Upper lobe of left lung (tissue), 4 donors: Measurements from ENCODE around the gene EMC1.

Source experiments
- EP300 ChIP-seq, 4 donors: sonication (generic); formaldehyde crosslinking; IDR thresholded peaks; one replicate each; pipeline ENCODE4 v1.5.1; 2017; ENCODE audit warnings: antibody characterized with exemption in 4 of 4, control low read depth in 2 of 4
- POLR2A ChIP-seq, 4 donors: fragments of 450-650 bp; IDR thresholded peaks; one replicate each; pipeline ENCODE4 v1.5.1; 2016 to 2017; ENCODE audit warnings: antibody characterized with exemption in 4 of 4, mild to moderate bottlenecking in 2 of 4
- POLR2AphosphoS5 ChIP-seq, 2 donors: sonication (generic); formaldehyde crosslinking; IDR thresholded peaks; one replicate each; pipeline ENCODE4 v1.5.1; 2017; ENCODE audit warnings: antibody characterized with exemption in 2 of 2
- TF ChIP-seq, protein P1 (sequence below), 6 experiments: fragments of 450-650 bp in 4 of 6; fragments of 200-600 bp in 2 of 6; sonication (generic) in 2 of 6; IDR thresholded peaks; one replicate each; pipeline ENCODE4 v1.5.1; 2016 to 2019; ENCODE audit warnings: antibody characterized with exemption in 6 of 6

- TF ChIP-seq EP300 (IDR thresholded peaks at IDR 0.05) (no peak), POLR2A (IDR thresholded peaks at IDR 0.05) (no peak), POLR2AphosphoS5 (IDR thresholded peaks at IDR 0.05) (no peak)
- TF ChIP-seq, protein P1, sequence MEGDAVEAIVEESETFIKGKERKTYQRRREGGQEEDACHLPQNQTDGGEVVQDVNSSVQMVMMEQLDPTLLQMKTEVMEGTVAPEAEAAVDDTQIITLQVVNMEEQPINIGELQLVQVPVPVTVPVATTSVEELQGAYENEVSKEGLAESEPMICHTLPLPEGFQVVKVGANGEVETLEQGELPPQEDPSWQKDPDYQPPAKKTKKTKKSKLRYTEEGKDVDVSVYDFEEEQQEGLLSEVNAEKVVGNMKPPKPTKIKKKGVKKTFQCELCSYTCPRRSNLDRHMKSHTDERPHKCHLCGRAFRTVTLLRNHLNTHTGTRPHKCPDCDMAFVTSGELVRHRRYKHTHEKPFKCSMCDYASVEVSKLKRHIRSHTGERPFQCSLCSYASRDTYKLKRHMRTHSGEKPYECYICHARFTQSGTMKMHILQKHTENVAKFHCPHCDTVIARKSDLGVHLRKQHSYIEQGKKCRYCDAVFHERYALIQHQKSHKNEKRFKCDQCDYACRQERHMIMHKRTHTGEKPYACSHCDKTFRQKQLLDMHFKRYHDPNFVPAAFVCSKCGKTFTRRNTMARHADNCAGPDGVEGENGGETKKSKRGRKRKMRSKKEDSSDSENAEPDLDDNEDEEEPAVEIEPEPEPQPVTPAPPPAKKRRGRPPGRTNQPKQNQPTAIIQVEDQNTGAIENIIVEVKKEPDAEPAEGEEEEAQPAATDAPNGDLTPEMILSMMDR (IDR thresholded peaks at IDR 0.05), result no peak
These were observed 11.4 kb downstream of the EMC1 start for GRCh38 chr1:19239876-19240275.
